Activated CD8-positive, alpha-beta memory T cell treated with anti-CD3 and anti-CD28 coated beads for 4 hours (primary cell): ENCODE measurements around the gene HCRTR1.

ENCODE experiments used
- DNase-seq, 2 donors: peaks; one replicate each; pipeline ENCODE4 v3.0.0-alpha.2; 2020; ENCODE audit warnings: low read depth in 2 of 2

The HCRTR1 gene

DNA sequence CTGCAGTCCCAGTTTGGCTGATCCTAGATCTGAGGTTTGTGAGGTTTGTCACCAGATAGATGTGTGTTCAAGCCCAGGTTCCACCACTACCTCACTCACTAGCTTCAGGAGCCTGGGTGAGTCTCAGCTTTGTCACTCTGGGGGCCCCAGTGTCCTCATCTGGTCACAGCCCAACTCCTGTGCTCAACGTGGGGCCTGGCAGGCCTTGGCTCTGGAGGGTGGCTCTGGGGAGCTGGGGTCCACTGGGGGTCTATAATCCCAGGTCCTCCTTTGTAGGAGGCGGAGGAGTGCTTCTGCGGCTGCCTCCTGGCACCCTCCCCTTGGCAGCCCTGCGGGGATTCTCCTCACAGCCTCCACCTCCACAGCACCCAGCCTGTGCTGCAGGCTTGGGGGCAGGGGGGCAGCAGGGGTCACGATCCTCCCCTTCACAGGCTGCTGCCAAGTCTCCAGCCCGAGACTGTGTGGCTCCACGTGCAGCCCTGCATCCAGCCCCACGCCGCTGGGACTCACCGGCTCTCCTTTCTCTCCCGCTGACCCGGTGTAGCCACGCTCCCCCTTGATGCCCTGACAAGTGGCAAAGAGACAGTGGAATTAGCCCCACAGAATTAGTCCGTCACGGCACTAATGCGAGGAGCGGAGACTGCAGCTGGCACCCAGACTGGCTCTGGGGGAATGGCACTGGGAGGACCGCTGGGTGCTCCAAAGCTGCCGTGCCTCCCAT is 49.7 kb downstream of the HCRTR1 start:
- DNase-seq, result no peak

DNA sequence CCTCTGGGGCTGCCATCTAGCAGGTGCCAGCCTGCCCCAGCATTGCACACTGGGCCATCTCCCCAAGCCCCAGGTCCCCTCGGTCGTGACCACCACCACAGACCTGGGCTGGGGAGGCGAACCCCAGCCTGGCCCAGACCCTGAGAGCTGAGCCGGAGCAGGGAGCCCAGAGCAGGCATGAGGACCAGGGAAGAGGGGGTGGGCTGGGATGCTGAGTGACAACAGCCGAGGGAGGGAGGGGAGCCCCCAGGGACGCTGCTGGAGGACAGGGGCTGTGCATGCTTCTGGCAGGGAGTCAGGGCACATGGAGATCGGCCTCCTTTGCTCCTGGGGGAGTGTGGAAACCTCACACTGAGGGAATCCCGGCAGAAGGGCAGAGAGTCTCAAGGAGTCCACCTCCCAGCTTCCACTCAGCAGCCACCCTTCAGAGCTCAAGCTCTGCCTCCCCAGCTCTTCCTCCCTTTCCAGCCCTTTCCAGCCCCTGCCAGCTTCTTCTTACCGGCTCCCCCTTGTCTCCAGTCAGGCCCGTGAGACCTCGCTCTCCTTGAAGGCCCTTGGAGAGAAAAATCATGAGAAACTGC is 50.9 kb downstream of the HCRTR1 start:
- DNase-seq, result no peak

DNA sequence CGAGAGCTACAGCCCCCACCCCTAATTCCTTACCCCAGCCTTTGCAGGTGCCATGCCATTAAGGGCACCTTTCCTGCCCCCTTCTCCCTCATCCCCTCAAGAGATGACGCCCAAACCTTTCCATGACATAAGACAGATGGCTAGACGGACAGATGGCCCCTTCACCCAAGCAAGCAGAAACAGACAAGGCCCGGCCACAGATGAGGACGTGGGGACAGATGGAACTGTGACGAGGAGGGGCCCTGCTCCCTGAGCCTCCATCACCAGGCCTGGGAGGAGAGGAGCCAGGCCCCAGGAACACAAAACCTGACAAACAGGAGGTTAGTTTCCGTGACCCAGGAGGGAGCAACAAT is 51.9 kb downstream of the HCRTR1 start:
- no peak for DNase-seq

DNA sequence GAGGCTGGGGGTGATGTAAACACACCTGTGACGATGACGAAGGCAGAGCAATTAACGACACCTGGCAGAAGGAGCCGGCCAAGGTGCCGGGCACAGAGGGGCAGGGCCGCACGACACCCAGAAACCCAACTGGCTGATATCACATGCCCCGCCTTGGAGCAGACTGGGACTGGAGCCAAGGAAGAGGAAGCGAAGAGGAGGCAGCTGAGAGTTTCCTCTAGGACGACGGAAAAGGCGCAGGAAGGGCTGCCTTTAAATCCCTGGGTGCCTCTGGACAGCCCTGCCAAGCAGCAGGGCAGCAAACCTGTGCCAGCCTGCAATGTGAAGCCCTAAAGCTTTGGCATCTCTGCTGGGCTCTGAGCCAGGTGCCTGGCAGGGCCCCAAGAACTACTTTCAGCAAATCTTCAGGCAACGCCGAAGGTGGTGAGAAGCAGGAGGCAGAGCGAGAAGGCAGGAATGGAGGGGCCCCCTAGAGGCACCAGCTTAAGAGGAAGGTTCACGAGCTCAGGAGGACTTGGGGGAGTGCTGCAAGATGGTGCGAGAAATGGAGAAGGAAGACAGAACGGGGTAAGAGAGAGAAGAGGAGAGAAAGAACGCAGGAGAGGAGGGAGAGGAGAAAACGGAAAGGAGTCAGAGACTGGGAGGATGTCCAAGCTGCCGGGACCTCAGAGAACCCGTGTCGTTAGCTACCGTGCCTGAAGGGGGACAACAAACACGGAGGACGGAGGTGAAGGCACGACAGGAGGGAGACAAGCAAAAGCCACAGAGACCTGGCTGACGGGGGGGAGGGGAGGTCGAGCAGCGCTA is 52.5 kb downstream of the HCRTR1 start:
- no peak for DNase-seq

DNA sequence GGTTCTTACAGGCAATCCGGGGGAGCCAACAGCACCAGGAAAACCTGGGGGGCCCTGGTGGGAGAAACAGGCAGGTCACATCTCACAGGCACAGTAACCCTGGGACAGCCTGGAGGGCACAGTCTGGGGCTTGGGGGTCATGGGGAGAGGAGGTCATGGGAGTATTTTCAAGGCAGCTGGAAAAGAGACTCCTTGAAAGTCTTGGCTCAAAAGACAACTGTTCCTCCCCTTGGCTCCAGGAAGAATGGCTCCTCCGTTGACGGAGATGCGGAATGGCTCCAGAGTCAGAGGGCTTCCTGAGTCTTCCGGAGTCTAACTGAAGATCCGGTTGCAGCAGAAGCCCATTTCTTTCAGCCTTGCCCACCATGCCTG is 53.1 kb downstream of the HCRTR1 start:
- no peak for DNase-seq

DNA sequence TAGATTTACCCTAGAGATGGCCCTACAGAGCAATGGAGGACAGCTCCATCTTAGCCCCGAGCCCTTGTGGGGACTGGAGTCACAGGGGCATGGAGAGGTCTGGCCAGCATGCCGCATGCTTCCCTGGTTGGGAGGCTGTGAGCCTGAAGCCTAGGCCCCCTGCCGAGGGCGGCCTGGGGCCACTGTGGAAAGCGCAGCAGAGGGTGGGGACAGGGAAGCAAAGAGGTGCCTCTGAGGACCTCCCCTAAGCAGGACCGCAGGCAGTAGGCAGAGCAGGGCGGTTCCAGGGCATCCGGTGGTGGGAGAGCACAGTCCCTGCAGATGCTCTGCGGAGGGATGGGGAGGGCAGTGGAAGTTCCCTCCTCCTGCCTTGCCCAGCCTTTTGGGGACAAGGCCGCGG is 53.7 kb downstream of the HCRTR1 start:
- no peak for DNase-seq

DNA sequence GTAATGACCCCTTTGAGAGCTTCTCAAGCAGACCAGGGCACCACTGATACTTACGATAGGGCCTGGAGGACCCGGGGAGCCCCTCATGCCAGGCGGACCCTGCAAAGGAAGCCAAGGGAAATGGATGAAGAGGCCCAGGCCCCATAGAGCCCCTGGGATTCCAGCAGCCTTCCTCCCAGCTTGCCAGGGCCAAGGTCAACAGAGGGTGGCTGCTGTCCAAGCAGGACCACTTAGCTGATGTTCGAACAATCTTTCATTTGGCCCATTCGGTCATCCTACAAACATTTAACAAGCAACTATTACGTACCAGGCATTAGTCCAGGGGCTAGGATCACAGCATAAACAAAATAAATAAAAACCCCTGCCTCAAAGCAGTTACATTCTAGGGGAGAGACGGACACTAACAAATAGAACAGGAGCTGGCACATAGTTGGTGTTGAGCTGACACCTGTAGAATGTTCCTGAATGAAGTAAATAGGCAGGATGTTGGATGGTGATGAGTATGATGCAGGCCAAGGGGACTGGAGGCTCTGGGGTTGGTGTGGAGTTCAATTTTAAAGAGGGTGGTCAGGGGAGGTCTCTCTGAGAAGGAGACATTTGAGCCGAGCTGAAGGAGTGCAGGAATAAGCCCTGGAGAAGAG is 54.2 kb downstream of the HCRTR1 start:
- DNase-seq, result no peak

DNA sequence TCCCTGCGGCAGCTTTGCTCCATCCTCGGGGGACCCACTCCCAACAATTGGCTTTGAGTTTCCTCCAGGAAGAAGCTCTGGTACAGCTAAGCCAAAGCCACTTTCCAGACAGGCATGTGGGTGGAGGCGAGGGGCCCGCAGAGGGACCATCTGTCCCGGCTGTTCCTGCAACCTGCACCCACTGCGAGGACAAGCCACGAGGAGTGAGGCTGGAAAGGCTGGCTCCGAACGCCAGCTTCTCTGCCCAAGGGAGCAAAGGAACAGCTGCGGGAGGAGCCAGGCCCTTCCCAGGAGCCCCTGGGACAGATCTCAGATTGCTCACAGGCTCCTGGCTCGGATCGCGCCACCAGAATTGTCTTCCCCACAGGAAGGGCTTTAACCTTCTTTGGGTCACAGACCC is 55.5 kb downstream of the HCRTR1 start:
- no peak for DNase-seq

DNA sequence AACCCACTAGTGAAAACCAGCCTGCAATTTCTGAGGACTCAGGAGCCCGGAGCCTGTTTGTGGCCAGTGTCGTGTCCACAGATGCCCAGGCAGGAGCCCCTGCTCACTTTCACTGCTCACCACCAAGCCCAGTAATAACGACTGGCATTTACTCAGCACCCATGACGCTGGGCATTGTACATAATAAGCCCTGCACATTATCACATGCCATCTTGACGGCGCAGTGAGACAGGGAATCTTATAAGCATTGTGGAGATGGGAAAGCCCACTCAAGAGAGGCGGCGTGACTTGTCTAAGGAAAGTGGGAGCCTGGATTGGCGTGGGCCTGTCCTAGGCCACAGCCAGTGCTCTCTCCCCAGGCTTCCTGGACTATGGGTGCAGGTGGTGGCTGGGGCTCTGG is 55.9 kb downstream of the HCRTR1 start:
- DNase-seq, result no peak

DNA sequence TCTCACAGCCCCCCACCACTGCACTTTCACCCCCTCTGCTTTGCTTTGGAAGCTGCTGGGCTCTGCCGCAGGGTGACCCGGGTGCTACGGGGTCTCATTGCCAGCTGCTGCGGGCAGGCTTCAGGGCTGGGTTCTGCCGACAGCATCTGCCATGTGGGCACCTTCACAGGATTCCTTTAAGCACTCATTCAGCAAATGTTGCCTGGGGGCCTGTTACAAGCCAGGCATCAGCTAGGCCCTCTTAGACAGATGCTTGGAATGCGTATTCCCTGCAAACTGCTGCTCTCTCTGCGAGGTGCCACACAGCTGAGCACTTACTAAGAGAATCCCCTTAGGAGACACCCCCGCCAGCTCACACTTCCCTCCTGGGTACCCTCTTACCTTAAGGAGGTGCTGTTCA is 57.1 kb downstream of the HCRTR1 start:
- DNase-seq, result no peak

DNA sequence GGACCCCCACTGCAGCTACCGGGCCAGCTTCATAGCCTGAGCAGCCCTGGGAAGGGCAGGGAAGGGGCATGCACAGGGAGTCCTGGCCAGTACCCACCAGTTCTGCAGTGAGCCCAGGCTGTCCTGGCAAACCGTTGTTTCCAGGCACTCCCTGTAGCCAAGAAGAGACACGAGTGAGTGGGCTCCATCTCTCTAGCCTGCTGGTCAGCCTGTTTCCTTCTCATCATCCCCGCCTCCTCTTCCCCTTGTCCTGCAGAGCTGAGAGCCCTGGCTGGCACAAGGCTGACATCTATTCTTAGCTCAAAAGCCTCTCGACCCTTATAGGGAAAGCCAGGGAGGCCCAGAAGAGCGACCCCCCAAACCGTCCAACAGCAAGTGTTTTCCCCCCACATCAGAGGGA is 57.7 kb downstream of the HCRTR1 start:
- no peak for DNase-seq

DNA sequence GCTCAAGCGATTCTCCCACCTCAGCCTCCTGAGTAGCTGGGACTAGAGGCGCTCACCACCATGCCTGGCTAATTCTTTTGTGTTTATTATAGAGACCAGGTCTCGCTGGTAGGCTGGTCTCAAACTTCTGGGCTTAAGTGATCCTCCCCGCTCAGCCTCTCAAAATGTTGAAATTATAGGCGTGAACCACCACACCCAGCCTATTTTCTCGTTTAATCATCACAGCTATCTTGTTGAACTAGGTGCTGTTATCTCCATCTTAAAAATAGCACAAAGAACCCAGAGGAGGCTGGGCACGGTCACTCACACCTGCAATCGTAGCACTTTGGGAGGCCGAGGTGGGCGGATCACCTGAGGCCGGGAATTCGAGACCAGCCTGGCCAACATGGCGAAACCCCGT is 58.3 kb downstream of the HCRTR1 start:
- DNase-seq, result no peak
